HCT116 (cell line): Measurements from ENCODE around the gene NEK6.

Experiments used
- EZH2 ChIP-seq: fragments of 200-600 bp; sonication (generic); IDR thresholded peaks from 2 replicates; pipeline ENCODE4 v1.6.1; 2017; ENCODE audit warnings: antibody characterized with exemption, mixed run types
- POLR2A ChIP-seq: IDR thresholded peaks from 2 replicates; pipeline ENCODE4 v1.7.0; 2011; ENCODE audit warnings: borderline replicate concordance; ENCODE audit not compliant: insufficient read depth, insufficient read length; ENCODE audit errors: extremely low read depth
- REST ChIP-seq: IDR thresholded peaks from 2 replicates; pipeline ENCODE4 v1.6.1; 2012; ENCODE audit warnings: low read depth
- TF ChIP-seq, protein P1 (sequence below), 3 experiments: fragments of 200-600 bp in 1 of 3; sonication (generic) in 1 of 3; IDR thresholded peaks in 2 of 3; conservative IDR thresholded peaks in 1 of 3; 2 replicates each; pipeline ENCODE4 v1.5.1; 2012 to 2017; ENCODE audit warnings: low read depth in 2 of 3, low read length in 2 of 3, antibody characterized with exemption in 1 of 3, borderline replicate concordance in 1 of 3, control low read depth in 1 of 3, mild to moderate bottlenecking in 1 of 3, mixed read lengths in 1 of 3, mixed run types in 1 of 3, moderate library complexity in 1 of 3; ENCODE audit not compliant: insufficient read depth in 1 of 3

GRCh38 chr9:124303762-124304161, 46.0 kb downstream of the NEK6 start:
- TF ChIP-seq POLR2A (no peak), REST (no peak), EZH2 (no peak)
- TF ChIP-seq, protein P1, sequence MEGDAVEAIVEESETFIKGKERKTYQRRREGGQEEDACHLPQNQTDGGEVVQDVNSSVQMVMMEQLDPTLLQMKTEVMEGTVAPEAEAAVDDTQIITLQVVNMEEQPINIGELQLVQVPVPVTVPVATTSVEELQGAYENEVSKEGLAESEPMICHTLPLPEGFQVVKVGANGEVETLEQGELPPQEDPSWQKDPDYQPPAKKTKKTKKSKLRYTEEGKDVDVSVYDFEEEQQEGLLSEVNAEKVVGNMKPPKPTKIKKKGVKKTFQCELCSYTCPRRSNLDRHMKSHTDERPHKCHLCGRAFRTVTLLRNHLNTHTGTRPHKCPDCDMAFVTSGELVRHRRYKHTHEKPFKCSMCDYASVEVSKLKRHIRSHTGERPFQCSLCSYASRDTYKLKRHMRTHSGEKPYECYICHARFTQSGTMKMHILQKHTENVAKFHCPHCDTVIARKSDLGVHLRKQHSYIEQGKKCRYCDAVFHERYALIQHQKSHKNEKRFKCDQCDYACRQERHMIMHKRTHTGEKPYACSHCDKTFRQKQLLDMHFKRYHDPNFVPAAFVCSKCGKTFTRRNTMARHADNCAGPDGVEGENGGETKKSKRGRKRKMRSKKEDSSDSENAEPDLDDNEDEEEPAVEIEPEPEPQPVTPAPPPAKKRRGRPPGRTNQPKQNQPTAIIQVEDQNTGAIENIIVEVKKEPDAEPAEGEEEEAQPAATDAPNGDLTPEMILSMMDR (IDR thresholded peaks at IDR 0.05 in 2 of 3, conservative IDR thresholded peaks at IDR 0.05 in 1 of 3; ENCODE audit: borderline replicate concordance in 1 of 3, insufficient read depth in 1 of 3, low read depth in 2 of 3, low read length in 2 of 3) = no peak
